OCI-LY1 (cell line): ENCODE results near the gene MACROD1.
A peak's percentile ranks its signal among the peaks of the same experiment; 100 is the strongest.

Experiments
- H2AFZ ChIP-seq: fragments of 200-600 bp; sonication (generic), shearing (Covaris generic); 2 replicates; pipeline ENCODE4 v1.6.0; 2014; ENCODE audit warnings: antibody characterized with exemption, mild to moderate bottlenecking, low read length
- H3F3A ChIP-seq: fragments of 200-600 bp; sonication (generic), shearing (Covaris generic); 2 replicates; pipeline ENCODE4 v1.6.0; 2014; ENCODE audit warnings: mild to moderate bottlenecking, antibody characterized with exemption, low read length, moderate library complexity; ENCODE audit not compliant: insufficient read depth
- H3K27ac ChIP-seq: fragments of 200-600 bp; sonication (generic); 2 replicates; pipeline ENCODE4 v1.5.1; 2014; ENCODE audit warnings: low read length, mixed run types, mild to moderate bottlenecking, low read depth; ENCODE audit not compliant: poor library complexity, severe bottlenecking
- H3K27me3 ChIP-seq: fragments of 200-600 bp; sonication (generic); 2 replicates; pipeline ENCODE4 v1.6.0; 2014; ENCODE audit warnings: antibody characterized with exemption, mild to moderate bottlenecking, low read length, moderate library complexity; ENCODE audit not compliant: insufficient read depth
- H3K36me3 ChIP-seq: fragments of 200-600 bp; sonication (generic); 2 replicates; pipeline ENCODE4 v1.6.1; 2014; ENCODE audit warnings: mild to moderate bottlenecking, antibody characterized with exemption, low read length, moderate library complexity, mixed read lengths; ENCODE audit not compliant: insufficient read depth
- H3K4me1 ChIP-seq: fragments of 200-600 bp; sonication (generic); 2 replicates; pipeline ENCODE4 v1.5.1; 2014; ENCODE audit warnings: mild to moderate bottlenecking, low read length, moderate library complexity; ENCODE audit not compliant: insufficient read depth, severe bottlenecking
- H3K4me2 ChIP-seq: fragments of 200-600 bp; sonication (generic), shearing (Covaris generic); 2 replicates; pipeline ENCODE4 v1.6.1; 2014; ENCODE audit warnings: low read length
- H3K4me3 ChIP-seq: fragments of 200-600 bp; sonication (generic); 2 replicates; pipeline ENCODE4 v1.5.1; 2014; ENCODE audit warnings: low read length, low read depth, mild to moderate bottlenecking, mixed read lengths; ENCODE audit not compliant: poor library complexity, severe bottlenecking
- H3K79me2 ChIP-seq: fragments of 200-600 bp; shearing (Covaris generic); 2 replicates; pipeline ENCODE4 v1.6.1; 2016; ENCODE audit warnings: mixed run types, low read length, mixed read lengths; ENCODE audit not compliant: insufficient read depth
- H3K9ac ChIP-seq: fragments of 200-600 bp; sonication (generic), shearing (Covaris generic); 2 replicates; pipeline ENCODE4 v1.6.1; 2014; ENCODE audit warnings: mild to moderate bottlenecking, low read length, mixed read lengths
- H3K9me2 ChIP-seq: fragments of 200-600 bp; sonication (generic), shearing (Covaris generic); 2 replicates; pipeline ENCODE4 v1.6.1; 2014; ENCODE audit warnings: low read depth, mild to moderate bottlenecking, low read length, mixed read lengths
- H3K9me3 ChIP-seq: fragments of 200-600 bp; shearing (Covaris generic); 2 replicates; pipeline ENCODE4 v1.6.1; 2014; ENCODE audit warnings: low read length, mixed read lengths
- H4K20me1 ChIP-seq: fragments of 200-600 bp; sonication (generic), shearing (Covaris generic); 2 replicates; pipeline ENCODE4 v1.6.0; 2016; ENCODE audit warnings: mild to moderate bottlenecking, low read length; ENCODE audit not compliant: insufficient read depth
- CTCF ChIP-seq: fragments of 200-600 bp; sonication (generic), shearing (Covaris generic); IDR thresholded peaks from 2 replicates; pipeline ENCODE4 v1.5.1; 2017; ENCODE audit warnings: mild to moderate bottlenecking, antibody characterized with exemption, low read length, moderate library complexity, mixed read lengths
- EZH2 ChIP-seq: fragments of 200-600 bp; sonication (generic), shearing (Covaris generic); IDR thresholded peaks from 2 replicates; pipeline ENCODE4 v1.8.0; 2017; ENCODE audit warnings: borderline replicate concordance, mixed run types, mild to moderate bottlenecking, antibody characterized with exemption, low read length, moderate library complexity, mixed read lengths

Gene MACROD1

GRCh38 chr11:64185175-64185692 is 19.3 kb upstream of the MACROD1 start:
- Histone ChIP-seq H3K36me3 (peaks cover 20% of the 10 kb centered on the region), H2AFZ (no peak overlapping the region), H3K9ac (peak overlapping the region; percentile 84), H3K79me2 (no peaks in the 10 kb centered on the region; the same call in none of the 2 replicates), H3K4me1 (peaks cover 41% of the 10 kb centered on the region), H3F3A (no peaks in the 10 kb centered on the region), H3K9me3 (no peaks in the 10 kb centered on the region), H4K20me1 (no peaks in the 10 kb centered on the region), H3K27me3 (no peaks in the 10 kb centered on the region), H3K27ac (peak overlapping the region; percentile 66), H3K9me2 (no peaks in the 10 kb centered on the region), H3K4me2 (peak overlapping the region; percentile 78), H3K4me3 (peak overlapping the region; percentile 82)
- TF ChIP-seq EZH2 (no peak), CTCF (0 out of 2 replicates have a peak, but pooled peaks have one; percentile 8)

GRCh38 chr11:64183890-64184289 is 18.0 kb upstream of the MACROD1 start:
- Histone ChIP-seq H3K4me2 (peak overlapping the region; percentile 78), H3K4me1 (peaks cover 41% of the 10 kb centered on the region), H3K79me2 (no peaks in the 10 kb centered on the region; the same call in none of the 2 replicates), H3K9me3 (no peaks in the 10 kb centered on the region), H3K9ac (no peak overlapping the region; the same call in 1 of the 2 replicates), H3K27ac (no peak overlapping the region), H3K9me2 (no peaks in the 10 kb centered on the region), H3K27me3 (no peaks in the 10 kb centered on the region), H3K4me3 (peak overlapping the region; percentile 82), H2AFZ (no peak overlapping the region), H3K36me3 (peaks cover 18% of the 10 kb centered on the region), H3F3A (no peaks in the 10 kb centered on the region), H4K20me1 (no peaks in the 10 kb centered on the region)
- TF ChIP-seq CTCF: no peak
- TF ChIP-seq EZH2: no peak

- Histone ChIP-seq H3K9ac (peak overlapping the region; percentile 53; the same call in 1 of the 2 replicates), H3K27me3 (no peaks in the 10 kb centered on the region), H4K20me1 (no peaks in the 10 kb centered on the region), H2AFZ (no peak overlapping the region), H3K36me3 (peaks cover 7% of the 10 kb centered on the region; the same call in 1 of the 2 replicates), H3K27ac (peak overlapping the region; percentile 63), H3F3A (no peaks in the 10 kb centered on the region), H3K9me2 (no peaks in the 10 kb centered on the region), H3K4me1 (peaks cover 41% of the 10 kb centered on the region), H3K4me3 (peak overlapping the region; percentile 42), H3K79me2 (no peaks in the 10 kb centered on the region; the same call in 1 of the 2 replicates), H3K4me2 (peak overlapping the region; percentile 44), H3K9me3 (no peaks in the 10 kb centered on the region)
- TF ChIP-seq CTCF: no peak
- no peak for TF ChIP-seq EZH2
These were observed 15.8 kb upstream of the MACROD1 start for GRCh38 chr11:64181506-64182411.
